GM12878 (cell line): ENCODE measurements around the gene PAX6.

Experiments
- CTCF ChIP-seq, 3 experiments: IDR thresholded peaks in 2 of 3; conservative IDR thresholded peaks in 1 of 3; 2 replicates each; pipeline ENCODE4 v1.5.1; 2011; ENCODE audit warnings: low read depth in 3 of 3, low read length in 3 of 3, mild to moderate bottlenecking in 3 of 3, control low read depth in 2 of 3, moderate library complexity in 2 of 3, inconsistent platforms in 1 of 3, mixed read lengths in 1 of 3; ENCODE audit not compliant: control insufficient read depth in 2 of 3, insufficient read depth in 1 of 3; ENCODE audit errors: extremely low read depth in 1 of 3
- EP300 ChIP-seq, 2 experiments: fragments of 150-350 bp in 1 of 2; IDR thresholded peaks; 2 replicates each; pipeline ENCODE4 v1.6.1; 2011 to 2012; ENCODE audit warnings: low read depth in 2 of 2, low read length in 2 of 2, borderline replicate concordance in 1 of 2, improper control_type of control experiment in 1 of 2, inconsistent platforms in 1 of 2; ENCODE audit not compliant: control insufficient read depth in 1 of 2
- FOXM1 ChIP-seq: IDR thresholded peaks from 2 replicates; pipeline ENCODE4 v1.6.1; 2012; ENCODE audit warnings: low read depth, mild to moderate bottlenecking, inconsistent platforms, low read length, moderate library complexity
- GABPA ChIP-seq: IDR thresholded peaks from 2 replicates; pipeline ENCODE4 v1.6.1; 2014; ENCODE audit warnings: antibody characterized with exemption, low read depth, mild to moderate bottlenecking, inconsistent platforms
- MYC ChIP-seq: IDR thresholded peaks from 2 replicates; pipeline ENCODE4 v1.6.1; 2011; ENCODE audit warnings: mild to moderate bottlenecking, low read length, moderate library complexity, inconsistent platforms; ENCODE audit not compliant: insufficient read depth, insufficient replicate concordance, insufficient read length, severe bottlenecking
- POLR2A ChIP-seq: IDR thresholded peaks from 2 replicates; pipeline ENCODE4 v1.6.1; 2011; ENCODE audit warnings: low read depth, mild to moderate bottlenecking, low read length
- POLR2AphosphoS5 ChIP-seq: IDR thresholded peaks from 2 replicates; pipeline ENCODE4 v1.6.1; 2011; ENCODE audit warnings: mild to moderate bottlenecking, low read length, inconsistent platforms
- SP1 ChIP-seq: IDR thresholded peaks from one replicate; pipeline ENCODE4 v1.6.1; 2011; ENCODE audit warnings: low read depth, low read length
- STAT1 ChIP-seq: fragments of 450-650 bp; conservative IDR thresholded peaks from 2 replicates; pipeline ENCODE4 v1.6.1; 2014; ENCODE audit warnings: antibody characterized with exemption, mild to moderate bottlenecking
- TAF1 ChIP-seq: IDR thresholded peaks from 2 replicates; pipeline ENCODE4 v1.6.1; 2011; ENCODE audit warnings: mild to moderate bottlenecking, low read depth, low read length, borderline replicate concordance

DNA sequence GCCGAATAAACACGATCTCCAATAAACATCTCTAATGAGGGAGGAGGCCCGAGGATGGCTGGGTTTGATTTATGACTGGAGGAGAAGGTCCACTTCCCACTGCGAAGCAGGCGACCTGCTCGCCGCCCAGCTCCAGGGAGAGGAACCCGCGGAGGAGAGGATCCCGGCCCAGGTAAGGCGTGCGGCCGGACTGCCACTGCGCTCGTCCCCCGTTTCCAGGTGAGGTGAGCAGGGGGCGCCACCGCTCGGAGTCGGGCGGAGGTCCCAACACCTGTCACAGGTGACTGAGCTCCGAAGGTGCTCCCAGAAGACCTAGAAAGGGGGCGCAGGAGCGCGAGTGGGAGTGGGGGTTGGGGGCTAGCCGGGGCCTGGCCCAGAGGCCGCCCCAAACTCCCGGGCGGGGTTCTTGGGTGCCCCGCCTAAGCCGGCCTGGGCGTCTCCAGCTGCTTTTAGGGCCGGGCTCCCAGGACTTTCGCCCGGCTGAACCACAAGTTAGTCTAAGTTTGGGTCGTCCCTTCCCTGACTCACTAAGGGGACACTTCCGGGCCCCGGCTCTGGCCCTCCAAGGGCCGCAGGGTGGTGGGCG is 5.4 kb upstream of the PAX6 start:
- TF ChIP-seq EP300 (IDR thresholded peaks at IDR 0.05; ENCODE audit: borderline replicate concordance in 1 of 2, control insufficient read depth in 1 of 2, low read depth in 2 of 2, low read length in 2 of 2): no peak
- no peak for TF ChIP-seq STAT1
- TF ChIP-seq TAF1: no peak
- no peak for TF ChIP-seq POLR2A
- no peak for TF ChIP-seq GABPA
- TF ChIP-seq POLR2AphosphoS5: no peak
- TF ChIP-seq SP1: no peak
- no peak for TF ChIP-seq CTCF (IDR thresholded peaks at IDR 0.05 in 2 of 3, conservative IDR thresholded peaks at IDR 0.05 in 1 of 3; ENCODE audit: control insufficient read depth in 2 of 3, extremely low read depth in 1 of 3, insufficient read depth in 1 of 3, low read depth in 3 of 3, low read length in 3 of 3)
- no peak for TF ChIP-seq FOXM1
- TF ChIP-seq MYC: no peak
